Measurements from ENCODE around the gene RAN. TPM values are rescaled to one million over a fixed set of nuclear protein-coding genes. Genes with fewer than 3 reads are reported as not detected.

The RAN gene
- total and polyA plus RNA-seq, 9 of the 15 experiments (the other 6 are each of a cell fraction or from before 2014, with no cell fraction given) = 1,687 to 3,820 (median 2,300) TPM

GRCh38 chr12:130871286-130872178, at the start of gene RAN (continued):
- TF ChIP-seq MXD1 (CRISPR knock-in tag; IDR thresholded peaks at IDR 0.05; ENCODE audit: borderline replicate concordance, poor library complexity, severe bottlenecking) (no peak), ZNF277 (CRISPR knock-in tag; IDR thresholded peaks at IDR 0.05; ENCODE audit: borderline replicate concordance) (no peak), ZBTB49 (CRISPR knock-in tag; IDR thresholded peaks at IDR 0.05; ENCODE audit: borderline replicate concordance) (no peak), NFATC3 (IDR thresholded peaks at IDR 0.05) (no peak), ZNF12 (CRISPR knock-in tag; IDR thresholded peaks at IDR 0.05) (0 out of 2 replicates have a peak, but pooled peaks have one; percentile 51), ID3 (CRISPR knock-in tag; IDR thresholded peaks at IDR 0.05) (no peak), ID3 (tag; IDR thresholded peaks at IDR 0.05) (peak; percentile 52; the same call in 1 of the 2 replicates), POLR2B (IDR thresholded peaks at IDR 0.05; ENCODE audit: low read depth, partially characterized antibody) (peak; percentile 81), LCOR (CRISPR knock-in tag; IDR thresholded peaks at IDR 0.05) (no peak), MCM3 (IDR thresholded peaks at IDR 0.05) (no peak), ZNF140 (CRISPR knock-in tag; IDR thresholded peaks at IDR 0.05) (no peak), AFF1 (IDR thresholded peaks at IDR 0.05; ENCODE audit: low read depth in 1 of 2, partially characterized antibody in 2 of 2) (peak in 1 of 2 experiments; percentile 12), PCBP1 (IDR thresholded peaks at IDR 0.05; ENCODE audit: low read depth, low read length, poor library complexity, severe bottlenecking) (no peak), SFPQ (IDR thresholded peaks at IDR 0.05; ENCODE audit: low read depth, low read length) (no peak)

Measured in K562 (cell line).